Fibroblast of mammary gland (primary cell): ENCODE measurements around the gene CMIP.
A peak's percentile ranks its signal among the peaks of the same experiment; 100 is the strongest.

Experiments used
- DNase-seq: peaks from one replicate; pipeline ENCODE4 v3.0.0-alpha.2; 2010; ENCODE audit warnings: low read depth
- H3K4me3 ChIP-seq: 2 replicates; pipeline ENCODE4 v1.5.1; 2011; ENCODE audit warnings: low read depth, mild to moderate bottlenecking, low read length, moderate library complexity; ENCODE audit not compliant: control insufficient read depth
- TF ChIP-seq, protein P1 (sequence below): conservative IDR thresholded peaks from 2 replicates; pipeline ENCODE4 v1.5.1; 2011; ENCODE audit warnings: low read depth, low read length, inconsistent platforms; ENCODE audit not compliant: control insufficient read depth, insufficient read depth

CMIP gene

DNA sequence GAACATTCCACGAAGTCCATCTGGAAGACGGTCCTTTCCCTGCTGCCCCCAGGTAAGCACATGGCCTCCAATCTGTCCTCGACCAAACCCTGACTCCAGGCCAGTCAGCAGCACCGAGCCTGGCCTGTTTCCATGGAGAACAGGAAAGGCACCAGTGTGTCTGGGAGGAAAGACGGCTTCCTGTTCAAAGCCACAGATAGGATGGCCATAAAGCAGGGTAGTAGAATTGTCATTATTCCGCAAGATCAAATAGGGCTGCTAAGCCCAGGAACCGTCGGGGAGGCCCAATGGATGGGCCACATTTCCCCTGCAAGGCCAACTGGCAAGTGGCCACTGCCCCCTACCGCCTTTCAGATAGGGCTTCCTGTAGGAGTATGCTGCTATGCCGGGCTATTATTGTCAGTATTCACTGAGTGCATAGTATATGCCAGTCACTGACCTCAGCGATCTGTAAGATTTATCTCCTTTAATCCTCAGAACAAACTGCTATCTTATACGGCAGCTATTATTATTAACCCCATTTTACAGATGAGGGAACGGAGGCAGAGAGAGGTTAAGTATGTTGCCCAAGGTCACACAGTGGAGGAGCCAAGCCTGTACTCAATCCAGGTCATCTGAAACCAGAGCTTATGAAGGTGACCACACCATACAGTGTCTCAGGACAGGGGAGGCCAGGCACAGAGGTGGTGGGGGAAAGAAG, 311.5 kb downstream of the CMIP start:
- H3K4me3 ChIP-seq = no peak overlapping the region
- DNase-seq = no peak
- TF ChIP-seq, protein P1, sequence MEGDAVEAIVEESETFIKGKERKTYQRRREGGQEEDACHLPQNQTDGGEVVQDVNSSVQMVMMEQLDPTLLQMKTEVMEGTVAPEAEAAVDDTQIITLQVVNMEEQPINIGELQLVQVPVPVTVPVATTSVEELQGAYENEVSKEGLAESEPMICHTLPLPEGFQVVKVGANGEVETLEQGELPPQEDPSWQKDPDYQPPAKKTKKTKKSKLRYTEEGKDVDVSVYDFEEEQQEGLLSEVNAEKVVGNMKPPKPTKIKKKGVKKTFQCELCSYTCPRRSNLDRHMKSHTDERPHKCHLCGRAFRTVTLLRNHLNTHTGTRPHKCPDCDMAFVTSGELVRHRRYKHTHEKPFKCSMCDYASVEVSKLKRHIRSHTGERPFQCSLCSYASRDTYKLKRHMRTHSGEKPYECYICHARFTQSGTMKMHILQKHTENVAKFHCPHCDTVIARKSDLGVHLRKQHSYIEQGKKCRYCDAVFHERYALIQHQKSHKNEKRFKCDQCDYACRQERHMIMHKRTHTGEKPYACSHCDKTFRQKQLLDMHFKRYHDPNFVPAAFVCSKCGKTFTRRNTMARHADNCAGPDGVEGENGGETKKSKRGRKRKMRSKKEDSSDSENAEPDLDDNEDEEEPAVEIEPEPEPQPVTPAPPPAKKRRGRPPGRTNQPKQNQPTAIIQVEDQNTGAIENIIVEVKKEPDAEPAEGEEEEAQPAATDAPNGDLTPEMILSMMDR = no peak

DNA sequence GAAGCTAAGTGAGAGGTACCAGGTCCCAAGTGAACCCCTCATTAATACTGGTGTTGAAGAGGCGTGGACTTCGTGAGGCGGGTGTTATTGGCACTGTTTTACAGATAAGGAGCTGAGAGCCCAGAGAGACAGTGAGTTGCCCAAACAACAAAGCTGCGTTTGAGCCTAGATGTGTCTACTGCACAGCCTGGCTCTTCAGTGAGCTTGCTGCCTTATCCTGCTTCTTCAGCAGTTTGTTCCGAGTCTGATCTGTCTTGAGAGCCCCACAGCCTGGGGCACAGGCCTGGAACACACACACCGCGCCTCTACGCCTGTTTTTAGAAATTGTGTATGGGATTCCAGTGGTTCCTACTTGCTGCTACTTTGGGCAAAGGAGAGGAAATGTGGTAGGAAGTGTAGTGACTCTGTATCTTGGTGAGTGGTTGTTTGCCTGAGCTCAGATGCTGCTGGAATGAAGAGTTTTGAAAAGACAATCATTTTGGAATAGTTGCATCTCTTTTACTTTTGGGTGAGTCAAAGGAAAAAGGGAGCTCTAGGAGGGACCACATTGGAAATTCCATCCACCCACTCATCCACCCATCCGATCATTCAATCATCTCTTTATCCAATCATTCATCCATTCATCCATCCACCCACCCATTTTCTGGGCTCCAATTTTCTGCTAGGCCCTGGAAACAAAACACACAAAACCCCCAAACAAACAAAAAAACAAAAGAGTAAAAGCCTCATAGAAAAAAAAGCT, 312.2 kb downstream of the CMIP start:
- no peak for DNase-seq
- TF ChIP-seq, protein P1 = no peak
- H3K4me3 ChIP-seq = no peak overlapping the region

DNA sequence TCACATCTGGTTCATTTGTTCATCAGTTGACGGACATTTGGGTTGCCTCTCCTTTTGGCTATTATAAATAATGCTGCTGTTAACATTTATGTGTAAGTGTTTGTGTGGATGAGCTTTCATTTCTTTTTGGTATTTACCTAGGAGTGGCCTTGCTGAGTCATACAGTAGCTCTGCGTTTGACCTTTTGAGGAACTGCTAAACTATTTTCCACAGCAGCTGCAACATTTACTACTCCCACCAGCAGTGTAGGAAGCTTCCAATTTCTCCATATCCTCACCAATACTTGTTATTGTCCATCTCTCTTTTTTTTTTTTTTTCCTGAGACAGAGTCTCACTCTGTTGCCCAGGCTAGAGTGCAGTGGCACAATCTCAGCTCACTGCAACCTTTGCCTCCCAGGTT, 313.8 kb downstream of the CMIP start:
- no peak overlapping the region for H3K4me3 ChIP-seq
- peak; percentile 10 for DNase-seq
- TF ChIP-seq, protein P1 = no peak
